ENCODE measurements around the gene LAMA4. TPM values are rescaled to one million over a fixed set of nuclear protein-coding genes. Genes with fewer than 3 reads are reported as not detected.

Gene LAMA4
- total RNA-seq, 3 donors from 2014 or later = 15.9 to 101 (median 37.0) TPM

DNA sequence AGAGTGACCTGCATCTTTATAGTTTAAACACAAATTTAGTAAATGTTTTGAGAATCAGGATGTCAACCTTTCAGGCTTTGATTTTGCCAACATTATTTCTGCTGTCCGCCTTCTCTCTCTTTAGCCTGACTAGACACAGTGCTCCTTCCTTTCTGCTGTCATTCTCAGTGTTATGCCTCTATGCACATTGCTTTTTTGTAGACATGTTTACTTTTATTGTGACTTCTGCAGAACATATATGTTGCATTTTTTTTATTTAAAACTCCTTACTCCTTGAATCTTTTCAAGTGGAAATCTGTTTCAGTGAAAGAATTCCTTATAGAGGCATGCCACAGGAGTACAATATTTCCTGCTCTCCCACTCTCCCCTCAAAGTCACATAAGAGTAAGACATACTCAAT lies 64.2 kb downstream of the LAMA4 start:
- no peak overlapping the region for H3K4me3 ChIP-seq
- H3K9me3 ChIP-seq = no peaks in the 10 kb centered on the region
- intact Hi-C loops (cut with DNase I, micrococcal nuclease) = no loop called here
- TF ChIP-seq CTCF (IDR thresholded peaks at IDR 0.05) = no peak
- ATAC-seq = no peak
- H3K36me3 ChIP-seq (ENCODE audit: low read depth) = no peaks in the 10 kb centered on the region
- DNase-seq = no peak
- no peaks in the 10 kb centered on the region for H3K4me1 ChIP-seq (ENCODE audit: low read depth)

DNA sequence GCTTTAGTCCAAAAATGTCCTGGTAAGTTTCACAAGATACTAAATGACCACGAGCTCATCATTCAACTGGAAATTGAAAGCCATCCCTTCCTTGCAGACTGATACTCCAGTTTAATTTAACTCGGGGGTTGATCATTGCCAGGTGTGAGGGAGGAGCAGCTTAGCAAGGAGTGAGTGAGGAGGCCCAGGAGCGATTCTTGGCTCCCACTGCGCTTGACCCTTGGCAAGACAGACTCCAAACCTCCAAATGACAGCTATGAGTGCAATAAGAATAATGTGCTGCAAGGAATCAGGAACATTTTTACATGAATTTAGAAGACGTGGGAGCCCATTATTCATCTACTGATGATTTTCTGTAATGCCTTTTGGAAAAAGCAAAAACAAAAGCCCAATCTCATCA lies 64.9 kb downstream of the LAMA4 start:
- Histone ChIP-seq H3K9me3 (no peaks in the 10 kb centered on the region), H3K4me1 (ENCODE audit: low read depth) (no peaks in the 10 kb centered on the region), H3K36me3 (ENCODE audit: low read depth) (no peaks in the 10 kb centered on the region), H3K4me3 (no peak overlapping the region)
- no peak for TF ChIP-seq CTCF (IDR thresholded peaks at IDR 0.05)
- DNase-seq (no peak), ATAC-seq (no peak)
- intact Hi-C loops (cut with DNase I, micrococcal nuclease) = no loop called here

GRCh38 chr6:112188906-112189305 lies 65.5 kb downstream of the LAMA4 start:
- H3K4me1 ChIP-seq (ENCODE audit: low read depth) = no peaks in the 10 kb centered on the region
- H3K36me3 ChIP-seq (ENCODE audit: low read depth) = no peaks in the 10 kb centered on the region
- no peaks in the 10 kb centered on the region for H3K9me3 ChIP-seq
- no peak overlapping the region for H3K4me3 ChIP-seq
- ATAC-seq (no peak), DNase-seq (no peak)
- no peak for TF ChIP-seq CTCF (IDR thresholded peaks at IDR 0.05)
- intact Hi-C loops (cut with DNase I, micrococcal nuclease) = no loop called here

- no peaks in the 10 kb centered on the region for H3K4me1 ChIP-seq (ENCODE audit: low read depth)
- no peak overlapping the region for H3K4me3 ChIP-seq
- no peak for TF ChIP-seq CTCF (IDR thresholded peaks at IDR 0.05)
- intact Hi-C loops (cut with DNase I, micrococcal nuclease) = no loop called here
- H3K36me3 ChIP-seq (ENCODE audit: low read depth) = no peaks in the 10 kb centered on the region
- ATAC-seq (no peak), DNase-seq (no peak)
- no peaks in the 10 kb centered on the region for H3K9me3 ChIP-seq
Observed at GRCh38 chr6:112187736-112188135, 66.6 kb downstream of the LAMA4 start.

DNA sequence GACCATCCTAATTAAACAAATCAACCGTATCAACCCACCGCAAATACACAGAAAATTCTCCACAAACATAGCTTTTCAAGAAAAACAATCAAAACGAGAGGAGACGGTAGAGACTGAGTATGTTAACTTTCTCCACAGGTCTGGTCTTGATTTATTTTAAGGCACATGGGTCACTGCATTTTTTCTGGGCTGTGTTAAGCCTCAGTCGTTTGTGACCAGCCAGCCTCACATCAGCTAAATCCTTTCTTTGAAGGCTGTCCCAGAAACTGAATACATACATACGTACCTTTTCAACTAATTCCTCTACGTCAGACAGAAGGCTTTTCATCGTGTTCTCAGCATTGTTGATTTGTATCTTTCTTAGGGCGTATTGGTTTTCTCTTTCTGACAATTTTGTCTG lies 69.4 kb downstream of the LAMA4 start:
- TF ChIP-seq CTCF (IDR thresholded peaks at IDR 0.05) = no peak
- no peaks in the 10 kb centered on the region for H3K36me3 ChIP-seq (ENCODE audit: low read depth)
- no peaks in the 10 kb centered on the region for H3K9me3 ChIP-seq
- no peaks in the 10 kb centered on the region for H3K4me1 ChIP-seq (ENCODE audit: low read depth)
- ATAC-seq (no peak), DNase-seq (no peak)
- intact Hi-C loops (cut with DNase I, micrococcal nuclease) = loop anchor here in 1 of 2 donors (5.0 kb wide), 1 partner anchor 127 kb away; no protein-coding TSS in a partner anchor
- no peak overlapping the region for H3K4me3 ChIP-seq

- TF ChIP-seq CTCF (IDR thresholded peaks at IDR 0.05) = no peak
- DNase-seq = no peak
- H3K4me3 ChIP-seq = no peak overlapping the region
- H3K36me3 ChIP-seq (ENCODE audit: low read depth) = no peaks in the 10 kb centered on the region
- H3K9me3 ChIP-seq = no peaks in the 10 kb centered on the region
- no peak for ATAC-seq
- no peaks in the 10 kb centered on the region for H3K4me1 ChIP-seq (ENCODE audit: low read depth)
- intact Hi-C loops (cut with DNase I, micrococcal nuclease) = loop anchor here in 1 of 2 donors (5.0 kb wide), 1 partner anchor 129 kb away; no protein-coding TSS in a partner anchor
Observed at GRCh38 chr6:112183271-112183671, 71.1 kb downstream of the LAMA4 start.

All from mucosa of descending colon (tissue), 3 donors.